Smooth muscle cell (in vitro differentiated cells): ENCODE results near the gene GLIS2. TPM values are rescaled to one million over a fixed set of nuclear protein-coding genes. Genes with fewer than 3 reads are reported as not detected.

Source experiments
- DNase-seq: peaks from one replicate; lab custom pipeline; 2025; ENCODE audit not compliant: unreplicated experiment; lab: John Stamatoyannopoulos, UW
- H2AFZ ChIP-seq: fragments of 200-600 bp; sonication (generic); 2 replicates; pipeline ENCODE4 v1.6.0; 2016; ENCODE audit warnings: antibody characterized with exemption, low read depth, mild to moderate bottlenecking
- H3F3A ChIP-seq: fragments of 200-600 bp; sonication (generic); 2 replicates; pipeline ENCODE4 v1.6.0; 2017; ENCODE audit warnings: antibody characterized with exemption, low read depth
- H3K27ac ChIP-seq: fragments of 200-600 bp; sonication (generic); 2 replicates; pipeline ENCODE4 v1.5.1; 2016; ENCODE audit warnings: low read depth, mild to moderate bottlenecking
- H3K27me3 ChIP-seq: fragments of 200-600 bp; sonication (generic); 2 replicates; pipeline ENCODE4 v1.6.1; 2016; ENCODE audit warnings: low read depth, mild to moderate bottlenecking
- H3K36me3 ChIP-seq: fragments of 200-600 bp; sonication (generic); 2 replicates; pipeline ENCODE4 v1.5.1; 2016; ENCODE audit warnings: low read depth
- H3K4me1 ChIP-seq: fragments of 200-600 bp; sonication (generic); 2 replicates; pipeline ENCODE4 v1.5.1; 2016; ENCODE audit warnings: low read depth
- H3K4me2 ChIP-seq: fragments of 200-600 bp; sonication (generic); 2 replicates; pipeline ENCODE4 v1.6.0; 2016; ENCODE audit warnings: mild to moderate bottlenecking
- H3K4me3 ChIP-seq: fragments of 200-600 bp; sonication (generic); 2 replicates; pipeline ENCODE4 v1.5.1; 2016; ENCODE audit warnings: mild to moderate bottlenecking
- H3K79me2 ChIP-seq: fragments of 200-600 bp; sonication (generic); 2 replicates; pipeline ENCODE4 v1.6.0; 2016; ENCODE audit warnings: low read depth, mild to moderate bottlenecking
- H3K9ac ChIP-seq: fragments of 200-600 bp; sonication (generic); 2 replicates; pipeline ENCODE4 v1.6.0; 2016; ENCODE audit warnings: low read depth
- H3K9me3 ChIP-seq: fragments of 200-600 bp; sonication (generic); replicated peaks from 2 replicates; pipeline ENCODE4 v1.5.1; 2016; ENCODE audit warnings: low read depth
- H4K20me1 ChIP-seq: fragments of 200-600 bp; sonication (generic); 2 replicates; pipeline ENCODE4 v1.6.0; 2016; ENCODE audit warnings: low read depth
- WGBS: methylation state at CpG from one replicate; pipeline ENCODE4 v1.1.7; 2016; ENCODE audit warnings: low lambda C conversion rate; 5-methylcytosine and 5-hydroxymethylcytosine counted together
- polyA plus RNA-seq: library from polyadenylated mRNA; unstranded; fragments of >200 nt; fragmentation: Nextera tagmentation; extraction: Ambion mirVana; gene quantifications from 2 replicates; pipeline ENCODE4 v1.2.1, GENCODE V29; 2016
- total RNA-seq: library from RNA; depleted of rRNA; stranded (reverse); fragments of >200 nt; gene quantifications from 2 replicates; pipeline ENCODE4 v1.2.3, GENCODE V29; 2014
- TF ChIP-seq, protein P1 (sequence below): fragments of 200-600 bp; sonication (generic); IDR thresholded peaks from 2 replicates; pipeline ENCODE4 v1.5.1; 2017; ENCODE audit warnings: borderline replicate concordance, mild to moderate bottlenecking, antibody characterized with exemption; ENCODE audit not compliant: insufficient read depth, poor library complexity, severe bottlenecking

The GLIS2 gene
- total and polyA plus RNA-seq, 2 experiments from 2014 or later, result 2.8 to 9.2 TPM

DNA sequence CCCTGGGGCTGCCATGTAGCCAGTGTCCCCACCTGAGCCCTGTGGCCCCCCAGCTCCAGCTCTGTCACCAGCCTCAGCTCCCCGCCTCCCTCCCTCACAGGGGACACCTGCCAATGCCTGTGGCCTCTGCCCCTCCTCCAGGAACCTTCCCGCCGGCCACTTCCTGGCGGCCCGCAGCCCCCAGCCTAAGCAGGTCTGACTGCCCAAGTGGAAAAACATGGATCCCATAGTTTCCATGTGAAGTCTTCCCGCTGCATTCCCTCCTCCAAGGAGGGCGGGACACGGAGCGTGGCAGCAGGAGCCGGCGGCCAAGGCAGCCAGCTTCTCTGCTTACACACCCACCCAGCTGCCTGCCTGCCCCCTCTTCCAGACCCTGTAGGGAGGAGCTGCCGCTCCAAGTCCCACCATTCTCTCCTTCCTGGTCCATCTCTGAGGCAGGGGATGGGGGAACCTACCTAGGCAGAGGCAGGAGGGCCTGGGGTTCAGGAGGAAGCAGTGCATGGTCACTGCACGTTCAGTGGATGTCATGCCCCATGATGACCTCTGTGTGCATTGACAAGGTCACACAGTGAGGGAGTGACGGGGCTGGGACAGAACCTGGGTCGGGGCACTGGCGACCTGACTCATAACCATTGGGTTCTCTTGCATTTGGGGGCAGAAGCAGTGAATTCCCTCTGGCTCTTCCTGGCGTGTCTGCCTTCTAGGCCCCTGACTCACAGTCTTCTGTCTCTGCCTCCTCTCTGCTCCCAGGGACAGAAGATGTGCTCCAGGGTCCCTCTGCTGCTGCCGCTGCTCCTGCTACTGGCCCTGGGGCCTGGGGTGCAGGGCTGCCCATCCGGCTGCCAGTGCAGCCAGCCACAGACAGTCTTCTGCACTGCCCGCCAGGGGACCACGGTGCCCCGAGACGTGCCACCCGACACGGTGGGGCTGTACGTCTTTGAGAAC is 64.5 kb downstream of the GLIS2 start:
- Histone ChIP-seq H3K36me3 (no peaks in the 10 kb centered on the region), H3K4me3 (no peak overlapping the region), H3K4me2 (no peak overlapping the region), H3K27me3 (no peaks in the 10 kb centered on the region), H3F3A (peaks cover 16% of the 10 kb centered on the region), H3K79me2 (peaks cover 38% of the 10 kb centered on the region), H3K27ac (peak overlapping the region; percentile 11), H4K20me1 (peaks cover 99% of the 10 kb centered on the region), H2AFZ (no peak overlapping the region), H3K4me1 (no peaks in the 10 kb centered on the region), H3K9me3 (no peaks in the 10 kb centered on the region), H3K9ac (no peak overlapping the region)
- WGBS, result 90% methylated on average over 26 of the region's 26 CpGs
- no peak for DNase-seq
- TF ChIP-seq, protein P1, sequence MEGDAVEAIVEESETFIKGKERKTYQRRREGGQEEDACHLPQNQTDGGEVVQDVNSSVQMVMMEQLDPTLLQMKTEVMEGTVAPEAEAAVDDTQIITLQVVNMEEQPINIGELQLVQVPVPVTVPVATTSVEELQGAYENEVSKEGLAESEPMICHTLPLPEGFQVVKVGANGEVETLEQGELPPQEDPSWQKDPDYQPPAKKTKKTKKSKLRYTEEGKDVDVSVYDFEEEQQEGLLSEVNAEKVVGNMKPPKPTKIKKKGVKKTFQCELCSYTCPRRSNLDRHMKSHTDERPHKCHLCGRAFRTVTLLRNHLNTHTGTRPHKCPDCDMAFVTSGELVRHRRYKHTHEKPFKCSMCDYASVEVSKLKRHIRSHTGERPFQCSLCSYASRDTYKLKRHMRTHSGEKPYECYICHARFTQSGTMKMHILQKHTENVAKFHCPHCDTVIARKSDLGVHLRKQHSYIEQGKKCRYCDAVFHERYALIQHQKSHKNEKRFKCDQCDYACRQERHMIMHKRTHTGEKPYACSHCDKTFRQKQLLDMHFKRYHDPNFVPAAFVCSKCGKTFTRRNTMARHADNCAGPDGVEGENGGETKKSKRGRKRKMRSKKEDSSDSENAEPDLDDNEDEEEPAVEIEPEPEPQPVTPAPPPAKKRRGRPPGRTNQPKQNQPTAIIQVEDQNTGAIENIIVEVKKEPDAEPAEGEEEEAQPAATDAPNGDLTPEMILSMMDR, result no peak

DNA sequence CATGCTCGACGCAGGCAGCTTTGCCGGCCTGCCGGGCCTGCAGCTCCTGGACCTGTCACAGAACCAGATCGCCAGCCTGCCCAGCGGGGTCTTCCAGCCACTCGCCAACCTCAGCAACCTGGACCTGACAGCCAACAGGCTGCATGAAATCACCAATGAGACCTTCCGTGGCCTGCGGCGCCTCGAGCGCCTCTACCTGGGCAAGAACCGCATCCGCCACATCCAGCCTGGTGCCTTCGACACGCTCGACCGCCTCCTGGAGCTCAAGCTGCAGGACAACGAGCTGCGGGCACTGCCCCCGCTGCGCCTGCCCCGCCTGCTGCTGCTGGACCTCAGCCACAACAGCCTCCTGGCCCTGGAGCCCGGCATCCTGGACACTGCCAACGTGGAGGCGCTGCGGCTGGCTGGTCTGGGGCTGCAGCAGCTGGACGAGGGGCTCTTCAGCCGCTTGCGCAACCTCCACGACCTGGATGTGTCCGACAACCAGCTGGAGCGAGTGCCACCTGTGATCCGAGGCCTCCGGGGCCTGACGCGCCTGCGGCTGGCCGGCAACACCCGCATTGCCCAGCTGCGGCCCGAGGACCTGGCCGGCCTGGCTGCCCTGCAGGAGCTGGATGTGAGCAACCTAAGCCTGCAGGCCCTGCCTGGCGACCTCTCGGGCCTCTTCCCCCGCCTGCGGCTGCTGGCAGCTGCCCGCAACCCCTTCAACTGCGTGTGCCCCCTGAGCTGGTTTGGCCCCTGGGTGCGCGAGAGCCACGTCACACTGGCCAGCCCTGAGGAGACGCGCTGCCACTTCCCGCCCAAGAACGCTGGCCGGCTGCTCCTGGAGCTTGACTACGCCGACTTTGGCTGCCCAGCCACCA is 65.4 kb downstream of the GLIS2 start:
- H3K79me2 ChIP-seq, result peaks cover 29% of the 10 kb centered on the region
- H3K4me3 ChIP-seq, result no peak overlapping the region
- no peaks in the 10 kb centered on the region for H3K4me1 ChIP-seq
- TF ChIP-seq, protein P1, result no peak
- 96% methylated on average over 44 of the region's 59 CpGs for WGBS
- H3K36me3 ChIP-seq, result no peaks in the 10 kb centered on the region
- H3K9ac ChIP-seq, result no peak overlapping the region
- H3K9me3 ChIP-seq, result no peaks in the 10 kb centered on the region
- peaks cover 91% of the 10 kb centered on the region for H4K20me1 ChIP-seq
- no peak overlapping the region for H3K27ac ChIP-seq
- DNase-seq, result no peak
- peaks cover 16% of the 10 kb centered on the region for H3F3A ChIP-seq
- H3K4me2 ChIP-seq, result no peak overlapping the region
- H3K27me3 ChIP-seq, result no peaks in the 10 kb centered on the region
- no peak overlapping the region for H2AFZ ChIP-seq

DNA sequence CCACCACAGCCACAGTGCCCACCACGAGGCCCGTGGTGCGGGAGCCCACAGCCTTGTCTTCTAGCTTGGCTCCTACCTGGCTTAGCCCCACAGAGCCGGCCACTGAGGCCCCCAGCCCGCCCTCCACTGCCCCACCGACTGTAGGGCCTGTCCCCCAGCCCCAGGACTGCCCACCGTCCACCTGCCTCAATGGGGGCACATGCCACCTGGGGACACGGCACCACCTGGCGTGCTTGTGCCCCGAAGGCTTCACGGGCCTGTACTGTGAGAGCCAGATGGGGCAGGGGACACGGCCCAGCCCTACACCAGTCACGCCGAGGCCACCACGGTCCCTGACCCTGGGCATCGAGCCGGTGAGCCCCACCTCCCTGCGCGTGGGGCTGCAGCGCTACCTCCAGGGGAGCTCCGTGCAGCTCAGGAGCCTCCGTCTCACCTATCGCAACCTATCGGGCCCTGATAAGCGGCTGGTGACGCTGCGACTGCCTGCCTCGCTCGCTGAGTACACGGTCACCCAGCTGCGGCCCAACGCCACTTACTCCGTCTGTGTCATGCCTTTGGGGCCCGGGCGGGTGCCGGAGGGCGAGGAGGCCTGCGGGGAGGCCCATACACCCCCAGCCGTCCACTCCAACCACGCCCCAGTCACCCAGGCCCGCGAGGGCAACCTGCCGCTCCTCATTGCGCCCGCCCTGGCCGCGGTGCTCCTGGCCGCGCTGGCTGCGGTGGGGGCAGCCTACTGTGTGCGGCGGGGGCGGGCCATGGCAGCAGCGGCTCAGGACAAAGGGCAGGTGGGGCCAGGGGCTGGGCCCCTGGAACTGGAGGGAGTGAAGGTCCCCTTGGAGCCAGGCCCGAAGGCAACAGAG is 66.3 kb downstream of the GLIS2 start:
- no peaks in the 10 kb centered on the region for H3K36me3 ChIP-seq
- H4K20me1 ChIP-seq, result peaks cover 83% of the 10 kb centered on the region
- no peaks in the 10 kb centered on the region for H3K9me3 ChIP-seq
- H2AFZ ChIP-seq, result no peak overlapping the region
- TF ChIP-seq, protein P1, result no peak
- no peak overlapping the region for H3K27ac ChIP-seq
- H3K4me2 ChIP-seq, result no peak overlapping the region
- H3K79me2 ChIP-seq, result peaks cover 22% of the 10 kb centered on the region
- H3K4me3 ChIP-seq, result no peak overlapping the region
- DNase-seq, result no peak
- H3F3A ChIP-seq, result peaks cover 16% of the 10 kb centered on the region
- no peaks in the 10 kb centered on the region for H3K27me3 ChIP-seq
- H3K4me1 ChIP-seq, result no peaks in the 10 kb centered on the region
- no peak overlapping the region for H3K9ac ChIP-seq
- 97% methylated on average over 42 of the region's 55 CpGs for WGBS
